ENCODE data around the gene CCDC88C. TPM values are rescaled to one million over a fixed set of nuclear protein-coding genes. Genes with fewer than 3 reads are reported as not detected.

CCDC88C gene
- total and polyA plus RNA-seq, 9 donors = 2.0 to 17.7 (median 3.9) TPM

- H3K4me3 ChIP-seq = no peak overlapping the region
- DNase-seq = no peak
- H3K4me1 ChIP-seq (ENCODE audit: insufficient read depth) = peaks cover 11% of the 10 kb centered on the region
- TF ChIP-seq CTCF (IDR thresholded peaks at IDR 0.05) = no peak
- TF ChIP-seq EP300 (IDR thresholded peaks at IDR 0.05) = no peak
- no peak for TF ChIP-seq POLR2A (IDR thresholded peaks at IDR 0.05)
- H3K27me3 ChIP-seq = no peaks in the 10 kb centered on the region
- H3K9me3 ChIP-seq = no peaks in the 10 kb centered on the region
- intact Hi-C loops (cut with DNase I) = loop anchor here in 1 of 4 donors (10.0 kb wide), 1 partner anchor 94 kb away; the partner anchor contains the start of gene CCDC88C
- H3K27ac ChIP-seq = no peak overlapping the region
- H3K36me3 ChIP-seq = no peaks in the 10 kb centered on the region
- 84 to 90% (median 88%) methylated on average over 12 of the region's 12 CpGs for WGBS, 3 donors
Measured at GRCh38 chr14:91321131-91321530, 96.5 kb downstream of the CCDC88C start.

GRCh38 chr14:91320266-91320665 lies 97.4 kb downstream of the CCDC88C start:
- Histone ChIP-seq H3K36me3 (no peaks in the 10 kb centered on the region), H3K9me3 (no peaks in the 10 kb centered on the region), H3K4me1 (ENCODE audit: insufficient read depth) (peaks cover 11% of the 10 kb centered on the region), H3K4me3 (no peak overlapping the region), H3K27ac (no peak overlapping the region), H3K27me3 (no peaks in the 10 kb centered on the region)
- TF ChIP-seq EP300 (IDR thresholded peaks at IDR 0.05) = no peak
- TF ChIP-seq POLR2A (IDR thresholded peaks at IDR 0.05) = no peak
- no peak for TF ChIP-seq CTCF (IDR thresholded peaks at IDR 0.05)
- WGBS, 3 donors = 95 to 96% (median 95%) methylated on average over 9 of the region's 9 CpGs
- no peak for DNase-seq
- intact Hi-C loops (cut with DNase I) = loop anchor here in 1 of 4 donors (10.0 kb wide), 1 partner anchor 95 kb away; the partner anchor contains the start of gene CCDC88C

- no peak overlapping the region for H3K27ac ChIP-seq
- WGBS, 3 donors = 66 to 85% (median 69%) methylated on average over 4 of the region's 4 CpGs
- no peak for DNase-seq
- TF ChIP-seq CTCF (IDR thresholded peaks at IDR 0.05) = no peak
- TF ChIP-seq EP300 (IDR thresholded peaks at IDR 0.05) = no peak
- TF ChIP-seq POLR2A (IDR thresholded peaks at IDR 0.05) = no peak
- H3K9me3 ChIP-seq = no peaks in the 10 kb centered on the region
- intact Hi-C loops (cut with DNase I) = no loop called here
- no peaks in the 10 kb centered on the region for H3K36me3 ChIP-seq
- peaks cover 7% of the 10 kb centered on the region for H3K4me1 ChIP-seq (ENCODE audit: insufficient read depth)
- H3K27me3 ChIP-seq = no peaks in the 10 kb centered on the region
- H3K4me3 ChIP-seq = no peak overlapping the region
Measured at GRCh38 chr14:91318911-91319310, 98.7 kb downstream of the CCDC88C start.

- no peak overlapping the region for H3K4me3 ChIP-seq
- intact Hi-C loops (cut with DNase I) = no loop called here
- H3K4me1 ChIP-seq (ENCODE audit: insufficient read depth) = peaks cover 7% of the 10 kb centered on the region
- TF ChIP-seq EP300 (IDR thresholded peaks at IDR 0.05) = no peak
- TF ChIP-seq POLR2A (IDR thresholded peaks at IDR 0.05) = no peak
- TF ChIP-seq CTCF (IDR thresholded peaks at IDR 0.05) = no peak
- no peaks in the 10 kb centered on the region for H3K9me3 ChIP-seq
- H3K36me3 ChIP-seq = no peaks in the 10 kb centered on the region
- peak; percentile 42 to 83 (median 73) for DNase-seq
- no peaks in the 10 kb centered on the region for H3K27me3 ChIP-seq
- no peak overlapping the region for H3K27ac ChIP-seq
- WGBS, 3 donors = 29 to 34% (median 31%) methylated on average over 21 of the region's 21 CpGs
Measured at GRCh38 chr14:91317381-91318308, 100.0 kb downstream of the CCDC88C start.
